A549 (cell line): ENCODE data around the gene BBX. TPM values are rescaled to one million over a fixed set of nuclear protein-coding genes. Genes with fewer than 3 reads are reported as not detected.
A peak's percentile ranks its signal among the peaks of the same experiment; 100 is the strongest.

Experiments
- ATAC-seq, 2 experiments: fragments of 200-7000 bp in 1 of 2; fragments of >200 bp in 1 of 2; cut with Nextera tagmentation in 1 of 2; cut with Tn5 transposase in 1 of 2; 3 replicates each; pipeline versions ENCODE4 v1.8.0 to v1.9.1; 2018 to 2020; ENCODE audit warnings: mild to moderate bottlenecking in 1 of 2, moderate library complexity in 1 of 2
- CTCF ChIA-PET: fragments of 300-600 bp; sonication (Branson Sonifier 250); formaldehyde crosslinking; extraction: SDS; loops from one replicate; lab custom pipeline; 2021; ENCODE audit warnings: antibody characterized with exemption, inconsistent platforms; lab: Yijun Ruan, JAX
- POLR2A ChIA-PET: fragments of 350-600 bp; formaldehyde crosslinking; extraction: SDS; loops from one replicate; lab custom pipeline; 2021; ENCODE audit warnings: antibody characterized with exemption, inconsistent platforms; lab: Yijun Ruan, JAX
- DNase-seq, 2 experiments: peaks; one replicate each; pipeline versions ENCODE4 v3.0.0 to v3.0.0-alpha.2; 2011 to 2016; ENCODE audit warnings: low read depth in 1 of 2, low spot score in 1 of 2
- FAIRE-seq: peaks from 2 replicates; lab custom pipeline; 2011; peaks lifted over from hg19 to GRCh38; lab: Jason Lieb, UNC
- H3K27ac ChIP-seq, 2 experiments: fragments of >200 bp; sonication (Bioruptor Twin); formaldehyde crosslinking; 3 replicates each; pipeline ENCODE4 v1.5.1; 2016 to 2017
- H3K4me1 ChIP-seq: fragments of >200 bp; sonication (Bioruptor Twin); formaldehyde crosslinking; 3 replicates; pipeline ENCODE4 v1.6.1; 2016
- H3K4me2 ChIP-seq: fragments of >200 bp; sonication (Bioruptor Twin); formaldehyde crosslinking; 3 replicates; pipeline ENCODE4 v1.6.1; 2016
- H3K4me3 ChIP-seq: fragments of >200 bp; sonication (Bioruptor Twin); formaldehyde crosslinking; 3 replicates; pipeline ENCODE4 v1.5.1; 2016
- H3K9me3 ChIP-seq: fragments of >200 bp; sonication (Bioruptor Twin); formaldehyde crosslinking; 3 replicates; pipeline ENCODE4 v1.6.1; 2016
- ATOH8 ChIP-seq: fragments of 250-450 bp; sonication (Bioruptor Pico); IDR thresholded peaks from 2 replicates; pipeline ENCODE4 v1.5.0; 2020; ENCODE audit warnings: low read depth, mild to moderate bottlenecking, moderate library complexity
- ELK1 ChIP-seq: fragments of 150-350 bp; IDR thresholded peaks from 2 replicates; pipeline ENCODE4 v1.6.1; 2014; ENCODE audit warnings: low read depth, mild to moderate bottlenecking, low read length
- EP300 ChIP-seq, 2 experiments: fragments of >200 bp; sonication (Bioruptor Twin); formaldehyde crosslinking; IDR thresholded peaks; 2 replicates in 1 of 2; 3 replicates in 1 of 2; pipeline ENCODE4 v1.6.1; 2016 to 2017
- HOXB5 ChIP-seq: fragments of 250-450 bp; sonication (Bioruptor Pico); IDR thresholded peaks from 2 replicates; pipeline ENCODE4 v1.5.0; 2020; ENCODE audit warnings: mild to moderate bottlenecking, moderate library complexity
- JUN ChIP-seq, 2 experiments: fragments of >200 bp; sonication (Bioruptor Twin); formaldehyde crosslinking; IDR thresholded peaks; 2 replicates in 1 of 2; 3 replicates in 1 of 2; pipeline ENCODE4 v1.6.1; 2016 to 2017
- NR3C1 ChIP-seq: fragments of >200 bp; sonication (Bioruptor Twin); formaldehyde crosslinking; IDR thresholded peaks from 3 replicates; pipeline ENCODE4 v1.6.1; 2017
- PBX3 ChIP-seq: IDR thresholded peaks from 2 replicates; pipeline ENCODE4 v1.6.1; 2012
- POLR2A ChIP-seq: IDR thresholded peaks from 2 replicates; pipeline ENCODE4 v1.6.1; 2012; ENCODE audit warnings: mild to moderate bottlenecking, low read length
- RNF2 ChIP-seq: fragments of 200-600 bp; sonication (generic); IDR thresholded peaks from 2 replicates; pipeline ENCODE4 v1.6.1; 2016; ENCODE audit warnings: low read depth, mild to moderate bottlenecking, antibody characterized with exemption, moderate library complexity, borderline replicate concordance
- WGBS: methylation state at CpG from one replicate; pipeline ENCODE4 v1.1.6; 2017; ENCODE audit errors: missing lambda C conversion rate; 5-methylcytosine and 5-hydroxymethylcytosine counted together
- polyA plus RNA-seq, 4 experiments: library from polyadenylated mRNA; depleted of rRNA in 3 of 4; stranded (reverse); fragments of >200 nt; fragmentation: RNase III in 1 of 4; extraction: RNeasy Plus Mini Kit Qiagen cat#74134 plus additional on column Dnase treatment in 1 of 4; gene quantifications; 2 replicates in 3 of 4; 3 replicates in 1 of 4; pipeline ENCODE4 v1.2.3, GENCODE V29; 2011 to 2017
- TF ChIP-seq, protein P1 (sequence below): fragments of 200-600 bp; sonication (generic); IDR thresholded peaks from 2 replicates; pipeline ENCODE4 v1.6.1; 2016; ENCODE audit warnings: antibody characterized with exemption, mild to moderate bottlenecking, moderate library complexity
- TF ChIP-seq, protein P2 (sequence below): IDR thresholded peaks from 2 replicates; pipeline ENCODE4 v1.6.1; 2012

The BBX gene
- polyA plus RNA-seq, 2 of the 4 experiments (the other 2 are of a cell fraction): 16.7 to 62.8 TPM

GRCh38 chr3:107524326-107524840 is 1.6 kb downstream of the BBX start:
- ChIA-PET POLR2A (interaction anchor here (0.6 to 1.6 kb wide), 7 partner anchors 11 to 465 kb away, joined by 3 to 19 read pairs (median 4); no protein-coding TSS in a partner anchor), CTCF (no interaction called here)
- Histone ChIP-seq H3K4me2 (peak overlapping the region; percentile 88), H3K4me1 (peaks cover 11% of the 10 kb centered on the region; the same call in 2 of the 3 replicates), H3K27ac (peak overlapping the region; percentile 76 to 93), H3K9me3 (no peaks in the 10 kb centered on the region), H3K4me3 (peak overlapping the region; percentile 94)
- no peak for DNase-seq
- 2% methylated on average over 16 of the region's 18 CpGs for WGBS
- no peak for FAIRE-seq
- no peak for ATAC-seq
- TF ChIP-seq ELK1: no peak
- TF ChIP-seq EP300 (IDR thresholded peaks at IDR 0.05): no peak
- TF ChIP-seq ATOH8: no peak

GRCh38 chr3:107524841-107525643 is 2.3 kb downstream of the BBX start:
- no peak for FAIRE-seq
- ChIA-PET POLR2A (interaction anchor here (0.6 to 1.6 kb wide), 6 partner anchors 12 to 465 kb away, joined by 3 to 19 read pairs (median 4); no protein-coding TSS in a partner anchor), CTCF (no interaction called here)
- Histone ChIP-seq H3K4me3 (peak overlapping the region; percentile 94), H3K9me3 (no peaks in the 10 kb centered on the region), H3K27ac (peak overlapping the region; percentile 76 to 93), H3K4me2 (peak overlapping the region; percentile 88), H3K4me1 (peaks cover 11% of the 10 kb centered on the region; the same call in 2 of the 3 replicates)
- TF ChIP-seq POLR2A (peak; percentile 30; the same call in 1 of the 2 replicates), PBX3 (no peak), NR3C1 (no peak), JUN (IDR thresholded peaks at IDR 0.05) (peak in 1 of 2 experiments; percentile 40; a peak in 1 of 5 replicates)
- TF ChIP-seq, protein P1, sequence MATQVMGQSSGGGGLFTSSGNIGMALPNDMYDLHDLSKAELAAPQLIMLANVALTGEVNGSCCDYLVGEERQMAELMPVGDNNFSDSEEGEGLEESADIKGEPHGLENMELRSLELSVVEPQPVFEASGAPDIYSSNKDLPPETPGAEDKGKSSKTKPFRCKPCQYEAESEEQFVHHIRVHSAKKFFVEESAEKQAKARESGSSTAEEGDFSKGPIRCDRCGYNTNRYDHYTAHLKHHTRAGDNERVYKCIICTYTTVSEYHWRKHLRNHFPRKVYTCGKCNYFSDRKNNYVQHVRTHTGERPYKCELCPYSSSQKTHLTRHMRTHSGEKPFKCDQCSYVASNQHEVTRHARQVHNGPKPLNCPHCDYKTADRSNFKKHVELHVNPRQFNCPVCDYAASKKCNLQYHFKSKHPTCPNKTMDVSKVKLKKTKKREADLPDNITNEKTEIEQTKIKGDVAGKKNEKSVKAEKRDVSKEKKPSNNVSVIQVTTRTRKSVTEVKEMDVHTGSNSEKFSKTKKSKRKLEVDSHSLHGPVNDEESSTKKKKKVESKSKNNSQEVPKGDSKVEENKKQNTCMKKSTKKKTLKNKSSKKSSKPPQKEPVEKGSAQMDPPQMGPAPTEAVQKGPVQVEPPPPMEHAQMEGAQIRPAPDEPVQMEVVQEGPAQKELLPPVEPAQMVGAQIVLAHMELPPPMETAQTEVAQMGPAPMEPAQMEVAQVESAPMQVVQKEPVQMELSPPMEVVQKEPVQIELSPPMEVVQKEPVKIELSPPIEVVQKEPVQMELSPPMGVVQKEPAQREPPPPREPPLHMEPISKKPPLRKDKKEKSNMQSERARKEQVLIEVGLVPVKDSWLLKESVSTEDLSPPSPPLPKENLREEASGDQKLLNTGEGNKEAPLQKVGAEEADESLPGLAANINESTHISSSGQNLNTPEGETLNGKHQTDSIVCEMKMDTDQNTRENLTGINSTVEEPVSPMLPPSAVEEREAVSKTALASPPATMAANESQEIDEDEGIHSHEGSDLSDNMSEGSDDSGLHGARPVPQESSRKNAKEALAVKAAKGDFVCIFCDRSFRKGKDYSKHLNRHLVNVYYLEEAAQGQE: no peak
- TF ChIP-seq, protein P2, sequence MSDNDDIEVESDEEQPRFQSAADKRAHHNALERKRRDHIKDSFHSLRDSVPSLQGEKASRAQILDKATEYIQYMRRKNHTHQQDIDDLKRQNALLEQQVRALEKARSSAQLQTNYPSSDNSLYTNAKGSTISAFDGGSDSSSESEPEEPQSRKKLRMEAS: peak; percentile 36; the same call in 1 of the 2 replicates
- DNase-seq: peak in 1 of 2 experiments; percentile 54
- WGBS: under 1% methylated on average over 13 of the region's 70 CpGs
- peak; percentile 8 to 11; a peak in 4 of 6 replicates for ATAC-seq

- WGBS: 40% methylated on average over 17 of the region's 28 CpGs
- H3K4me3 ChIP-seq: peak overlapping the region; percentile 94
- no peaks in the 10 kb centered on the region for H3K9me3 ChIP-seq
- peak overlapping the region; percentile 76 to 93 for H3K27ac ChIP-seq
- DNase-seq (peak in 1 of 2 experiments; percentile 3), FAIRE-seq (no peak), ATAC-seq (no peak)
- H3K4me2 ChIP-seq: peak overlapping the region; percentile 88
- TF ChIP-seq RNF2 (no peak), HOXB5 (no peak)
- TF ChIP-seq, protein P2: peak; percentile 14; the same call in 1 of the 2 replicates
- H3K4me1 ChIP-seq: peaks cover 11% of the 10 kb centered on the region; the same call in 2 of the 3 replicates
- ChIA-PET POLR2A (interaction anchor here (1.6 kb wide), 1 partner anchor 94 kb away, joined by 9 read pairs; no protein-coding TSS in a partner anchor), CTCF (no interaction called here)
Measured at GRCh38 chr3:107525644-107526305, 3.0 kb downstream of the BBX start.
